PFSK-1 (cell line): ENCODE measurements around the gene BPIFB2.

Experiments used
- FOXP2 ChIP-seq: optimal IDR thresholded peaks from 2 replicates; pipeline ENCODE3; 2011; ENCODE audit warnings: borderline replicate concordance, control low read depth, inconsistent platforms; ENCODE audit not compliant: insufficient read depth; ENCODE audit errors: extremely low read length, extremely low read depth
- POLR2AphosphoS5 ChIP-seq: IDR thresholded peaks from 2 replicates; pipeline ENCODE4 v1.6.1; 2012; ENCODE audit warnings: low read depth, mild to moderate bottlenecking, control low read depth, low read length, moderate library complexity
- REST ChIP-seq, 2 experiments: IDR thresholded peaks; 2 replicates each; pipeline versions ENCODE4 v1.6.1 to v1.8.0; 2011 to 2012; ENCODE audit warnings: low read depth in 2 of 2, low read length in 2 of 2, control low read depth in 1 of 2, inconsistent platforms in 1 of 2, mild to moderate bottlenecking in 1 of 2, moderate library complexity in 1 of 2; ENCODE audit not compliant: insufficient read depth in 1 of 2
- SIN3A ChIP-seq: IDR thresholded peaks from 2 replicates; pipeline ENCODE4 v1.6.1; 2012; ENCODE audit warnings: mild to moderate bottlenecking, low read length, moderate library complexity, borderline replicate concordance; ENCODE audit not compliant: insufficient read depth
- TAF1 ChIP-seq: IDR thresholded peaks from 2 replicates; pipeline ENCODE4 v1.6.1; 2012; ENCODE audit warnings: low read length, control low read depth, borderline replicate concordance; ENCODE audit not compliant: insufficient read depth

The BPIFB2 gene

DNA sequence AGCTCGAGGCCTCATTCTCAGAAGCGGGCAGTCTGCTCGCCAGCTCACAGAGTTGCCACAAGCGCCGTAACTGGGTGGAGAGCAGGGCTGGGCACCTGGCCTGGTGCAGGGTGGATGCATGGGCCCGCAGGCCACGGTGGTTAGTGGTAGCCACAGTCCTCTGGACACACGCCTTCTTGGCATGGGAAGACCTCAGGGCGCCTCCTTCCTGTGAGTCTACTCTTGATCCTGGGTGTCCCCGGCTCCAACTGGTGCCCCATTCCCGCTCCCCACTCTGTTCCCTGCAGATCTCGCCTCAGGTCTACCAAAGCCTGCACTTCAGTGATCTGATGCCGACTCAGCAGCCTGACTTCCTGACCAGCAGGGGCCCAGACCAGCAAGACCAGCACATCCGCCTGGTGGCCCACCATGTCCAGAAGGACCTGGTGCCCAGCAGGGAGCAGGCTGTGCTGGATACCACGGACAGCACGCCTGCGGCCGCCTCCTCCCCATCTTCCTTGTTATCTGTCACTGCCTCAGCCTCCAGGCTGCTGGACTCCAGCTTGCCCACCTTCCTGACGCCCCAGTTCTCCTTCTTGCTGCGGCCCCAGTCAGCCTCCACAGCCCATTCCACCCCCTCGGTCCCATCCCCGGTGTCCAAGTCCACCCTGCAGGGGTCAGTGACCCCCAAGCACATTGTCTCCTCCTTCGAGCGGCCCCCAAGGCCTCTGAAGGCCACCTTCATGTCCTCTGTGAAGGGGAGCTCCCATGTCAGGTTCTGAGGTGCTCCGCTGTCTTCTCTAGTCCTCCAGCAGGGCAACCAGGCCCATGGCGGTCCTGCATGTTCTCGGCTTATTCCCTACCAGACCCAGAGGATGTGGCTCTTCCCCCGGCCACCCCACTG, 46.4 kb upstream of the BPIFB2 start:
- TF ChIP-seq REST (IDR thresholded peaks at IDR 0.05; ENCODE audit: insufficient read depth in 1 of 2, low read depth in 2 of 2, low read length in 2 of 2) (no peak), POLR2AphosphoS5 (no peak), TAF1 (no peak), FOXP2 (no peak), SIN3A (no peak)

GRCh38 chr20:32962053-32962452, 45.5 kb upstream of the BPIFB2 start:
- TF ChIP-seq FOXP2: no peak
- no peak for TF ChIP-seq TAF1
- no peak for TF ChIP-seq POLR2AphosphoS5
- TF ChIP-seq REST (IDR thresholded peaks at IDR 0.05; ENCODE audit: insufficient read depth in 1 of 2, low read depth in 2 of 2, low read length in 2 of 2): no peak
- no peak for TF ChIP-seq SIN3A

- TF ChIP-seq FOXP2: no peak
- no peak for TF ChIP-seq REST (IDR thresholded peaks at IDR 0.05; ENCODE audit: insufficient read depth in 1 of 2, low read depth in 2 of 2, low read length in 2 of 2)
- TF ChIP-seq TAF1: no peak
- TF ChIP-seq POLR2AphosphoS5: no peak
- TF ChIP-seq SIN3A: no peak
Observed at GRCh38 chr20:32963176-32963575, 44.3 kb upstream of the BPIFB2 start.

GRCh38 chr20:32964575-32964974, 42.9 kb upstream of the BPIFB2 start:
- TF ChIP-seq REST (IDR thresholded peaks at IDR 0.05; ENCODE audit: insufficient read depth in 1 of 2, low read depth in 2 of 2, low read length in 2 of 2): no peak
- TF ChIP-seq SIN3A: no peak
- TF ChIP-seq TAF1: no peak
- TF ChIP-seq POLR2AphosphoS5: no peak
- no peak for TF ChIP-seq FOXP2

GRCh38 chr20:32965115-32965514, 42.4 kb upstream of the BPIFB2 start:
- TF ChIP-seq SIN3A: no peak
- no peak for TF ChIP-seq REST (IDR thresholded peaks at IDR 0.05; ENCODE audit: insufficient read depth in 1 of 2, low read depth in 2 of 2, low read length in 2 of 2)
- TF ChIP-seq FOXP2: no peak
- TF ChIP-seq TAF1: no peak
- TF ChIP-seq POLR2AphosphoS5: no peak
